ENCODE data around the gene AKAP10.

- TF ChIP-seq POLR2A (IDR thresholded peaks at IDR 0.05; ENCODE audit: low read length) (no peak), GATA1 (IDR thresholded peaks at IDR 0.05; ENCODE audit: low read depth, low read length) (no peak)
Measured at GRCh38 chr17:19955099-19955498, 22.5 kb downstream of the AKAP10 start.

Data from erythroblast (primary cell).